ENCODE measurements around the gene ZNFX1.

The ZNFX1 gene

DNA sequence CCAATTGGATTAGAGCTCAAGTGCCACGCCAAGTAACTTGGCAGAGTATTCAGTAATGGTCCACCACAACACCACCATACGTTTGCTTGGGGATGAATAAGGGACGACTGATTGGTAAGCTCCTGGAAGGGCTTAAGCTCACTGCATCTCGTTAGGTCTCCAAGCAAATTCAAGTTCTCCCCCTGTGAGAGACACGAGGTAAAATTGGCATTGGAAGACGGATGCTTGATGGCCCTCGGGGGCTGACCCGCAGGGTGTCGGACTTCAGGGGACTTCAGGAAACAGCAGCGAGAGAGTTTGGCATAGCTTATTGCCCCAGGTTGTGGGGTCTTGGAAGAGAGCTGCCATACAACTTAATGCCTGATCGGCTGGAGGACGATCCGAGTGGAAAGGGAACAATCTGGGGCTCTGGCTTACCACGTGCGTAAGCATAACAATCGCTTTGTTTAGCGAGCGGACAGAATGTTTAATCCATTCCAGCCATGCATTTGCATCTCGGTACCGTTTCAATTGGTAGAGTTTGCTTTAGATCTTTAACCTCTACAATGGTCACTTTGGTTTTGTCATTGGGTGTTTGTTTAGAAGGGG, 4.8 kb upstream of the ZNFX1 start:
- H3K4me3 ChIP-seq (ENCODE audit: low read depth, low read length) = peak overlapping the region; percentile 29
- TF ChIP-seq, protein P1, sequence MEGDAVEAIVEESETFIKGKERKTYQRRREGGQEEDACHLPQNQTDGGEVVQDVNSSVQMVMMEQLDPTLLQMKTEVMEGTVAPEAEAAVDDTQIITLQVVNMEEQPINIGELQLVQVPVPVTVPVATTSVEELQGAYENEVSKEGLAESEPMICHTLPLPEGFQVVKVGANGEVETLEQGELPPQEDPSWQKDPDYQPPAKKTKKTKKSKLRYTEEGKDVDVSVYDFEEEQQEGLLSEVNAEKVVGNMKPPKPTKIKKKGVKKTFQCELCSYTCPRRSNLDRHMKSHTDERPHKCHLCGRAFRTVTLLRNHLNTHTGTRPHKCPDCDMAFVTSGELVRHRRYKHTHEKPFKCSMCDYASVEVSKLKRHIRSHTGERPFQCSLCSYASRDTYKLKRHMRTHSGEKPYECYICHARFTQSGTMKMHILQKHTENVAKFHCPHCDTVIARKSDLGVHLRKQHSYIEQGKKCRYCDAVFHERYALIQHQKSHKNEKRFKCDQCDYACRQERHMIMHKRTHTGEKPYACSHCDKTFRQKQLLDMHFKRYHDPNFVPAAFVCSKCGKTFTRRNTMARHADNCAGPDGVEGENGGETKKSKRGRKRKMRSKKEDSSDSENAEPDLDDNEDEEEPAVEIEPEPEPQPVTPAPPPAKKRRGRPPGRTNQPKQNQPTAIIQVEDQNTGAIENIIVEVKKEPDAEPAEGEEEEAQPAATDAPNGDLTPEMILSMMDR (conservative IDR thresholded peaks at IDR 0.05; ENCODE audit: low read depth, low read length) = no peak
- no peak for DNase-seq (ENCODE audit: low read depth)

GRCh38 chr20:49281913-49282467, 4.1 kb upstream of the ZNFX1 start:
- no peak for DNase-seq (ENCODE audit: low read depth)
- TF ChIP-seq, protein P1 (conservative IDR thresholded peaks at IDR 0.05; ENCODE audit: low read depth, low read length) = no peak
- peak overlapping the region; percentile 64 for H3K4me3 ChIP-seq (ENCODE audit: low read depth, low read length)

DNA sequence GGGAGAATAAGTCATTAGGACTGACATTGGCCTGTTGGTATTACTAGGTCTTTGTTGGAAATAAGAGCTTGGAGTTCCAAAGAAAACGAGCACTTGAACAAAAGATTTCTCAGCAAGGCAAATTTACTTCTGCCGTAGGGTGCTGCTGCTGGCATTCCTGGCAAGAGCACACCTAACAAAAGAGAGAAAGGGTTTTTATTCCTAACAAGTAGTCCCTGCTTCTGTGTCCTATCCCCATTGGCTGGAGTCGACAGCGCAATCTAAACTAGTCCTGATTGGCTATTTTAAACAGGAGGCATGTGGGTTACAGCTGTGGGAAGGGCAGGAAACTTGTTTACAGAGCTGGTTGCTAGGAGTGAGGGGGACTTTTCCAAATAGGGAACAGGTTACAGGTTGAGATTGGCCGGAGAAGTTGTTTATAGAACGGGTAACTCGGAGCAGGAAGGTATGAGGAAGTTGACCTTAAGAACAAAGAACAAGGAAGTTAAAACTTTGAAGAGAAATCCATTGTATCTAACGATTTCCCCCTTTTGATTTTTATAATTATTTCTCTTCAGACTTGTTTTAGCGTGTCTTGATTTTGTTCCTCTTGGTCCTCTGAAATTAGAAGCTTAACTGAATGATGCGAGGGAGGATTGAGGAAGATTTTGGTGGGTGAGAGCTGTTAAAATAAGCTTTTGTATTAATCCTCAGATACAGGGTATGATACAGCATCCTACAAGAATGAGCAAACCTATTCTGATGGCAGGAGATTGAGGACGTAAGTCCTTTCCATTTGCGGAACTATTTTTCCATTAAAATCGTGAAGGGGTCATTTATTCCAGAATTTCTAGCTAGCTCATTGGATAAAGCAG, 3.4 kb upstream of the ZNFX1 start:
- DNase-seq (ENCODE audit: low read depth) = peak; percentile 70
- H3K4me3 ChIP-seq (ENCODE audit: low read depth, low read length) = peak overlapping the region; percentile 64

DNA sequence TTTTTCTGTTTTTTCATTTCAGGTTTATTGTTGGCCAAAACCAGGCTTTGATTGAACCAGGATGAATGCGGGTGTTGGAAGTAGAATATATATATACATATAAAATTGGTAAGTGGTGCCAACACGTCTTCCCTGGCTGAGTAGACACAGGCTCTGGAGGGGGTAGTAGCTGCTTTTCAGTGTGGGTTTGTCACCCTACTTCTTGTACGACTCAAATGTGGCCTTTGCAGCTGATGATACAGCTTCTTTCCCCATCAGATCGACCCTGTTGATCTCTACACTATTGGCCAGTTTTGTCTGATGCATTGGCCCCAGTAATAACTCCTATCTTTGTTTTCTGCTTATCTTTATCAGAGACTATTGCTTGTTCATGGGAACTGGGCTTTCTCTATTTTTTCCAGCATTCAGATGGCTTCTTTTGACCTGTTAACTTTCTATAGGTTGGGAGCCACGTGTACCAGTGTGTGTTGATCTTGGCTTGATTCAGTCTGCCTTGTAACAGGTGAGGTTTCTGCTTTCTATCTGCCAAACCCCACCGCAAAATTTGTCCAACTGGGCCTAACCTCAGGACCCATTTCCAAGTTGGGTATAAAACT, 2.7 kb upstream of the ZNFX1 start:
- TF ChIP-seq, protein P1 (conservative IDR thresholded peaks at IDR 0.05; ENCODE audit: low read depth, low read length) = no peak
- H3K4me3 ChIP-seq (ENCODE audit: low read depth, low read length) = peak overlapping the region; percentile 64
- no peak for DNase-seq (ENCODE audit: low read depth)

More for the DNA sequence above, 3.4 kb upstream of the ZNFX1 start:
- TF ChIP-seq, protein P1 (conservative IDR thresholded peaks at IDR 0.05; ENCODE audit: low read depth, low read length) = no peak

GRCh38 chr20:49279677-49280462, 2.0 kb upstream of the ZNFX1 start:
- DNase-seq (ENCODE audit: low read depth) = no peak
- peak overlapping the region; percentile 64 for H3K4me3 ChIP-seq (ENCODE audit: low read depth, low read length)
- TF ChIP-seq, protein P1 (conservative IDR thresholded peaks at IDR 0.05; ENCODE audit: low read depth, low read length) = no peak

DNA sequence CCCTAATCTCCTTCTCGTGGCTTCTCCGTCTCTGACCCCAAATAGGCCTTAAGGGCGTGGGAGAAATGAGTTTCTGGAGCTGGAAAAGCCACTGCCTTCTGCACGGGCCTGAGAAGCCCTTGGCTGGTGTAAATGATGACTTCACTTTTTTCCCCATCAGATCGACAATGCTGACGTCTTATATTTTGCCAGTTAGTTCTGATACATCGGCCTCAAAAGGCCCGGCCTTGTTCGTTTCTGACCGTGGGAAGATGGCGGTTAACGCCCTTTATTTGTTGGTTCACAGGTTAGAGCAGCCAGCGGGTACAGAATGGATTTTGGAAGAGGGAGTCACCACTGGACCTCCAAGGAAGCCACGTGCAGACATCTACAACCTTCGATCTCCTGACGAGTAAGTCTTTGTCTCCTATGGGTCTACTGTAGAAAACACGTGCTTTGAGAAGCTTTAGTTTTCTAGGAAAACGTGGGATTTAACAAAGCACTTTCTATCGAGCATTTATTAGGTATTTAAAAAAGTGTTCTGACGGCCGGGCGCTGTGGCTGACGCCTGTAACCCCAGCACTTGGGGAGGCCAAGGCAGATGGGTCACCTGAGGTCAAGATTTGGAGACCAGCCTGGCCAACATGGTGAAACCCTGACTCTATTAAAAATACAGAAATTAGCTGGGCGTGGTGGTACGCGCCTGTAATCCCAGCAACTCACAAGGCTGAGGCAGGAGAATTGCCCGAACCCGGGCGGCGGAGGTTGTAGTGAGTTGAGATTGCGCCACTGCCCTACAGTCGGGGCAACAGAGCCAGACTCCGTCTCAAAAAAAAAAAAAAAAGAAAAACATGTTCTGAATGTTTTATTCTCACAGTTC, 1.2 kb upstream of the ZNFX1 start:
- DNase-seq (ENCODE audit: low read depth) = peak; percentile 48
- H3K4me3 ChIP-seq (ENCODE audit: low read depth, low read length) = peak overlapping the region; percentile 64
- TF ChIP-seq, protein P1 (conservative IDR thresholded peaks at IDR 0.05; ENCODE audit: low read depth, low read length) = no peak

Measured in choroid plexus epithelial cell (primary cell).